GM12865 (cell line): ENCODE measurements around the gene ADARB2.

Source experiments
- DNase-seq: peaks from one replicate; pipeline ENCODE4 v3.0.0; 2010; ENCODE audit warnings: low read depth
- H3K4me3 ChIP-seq: 2 replicates; pipeline ENCODE4 v1.5.1; 2011; ENCODE audit warnings: mild to moderate bottlenecking, low read depth, low read length, control low read depth
- TF ChIP-seq, protein P1 (sequence below): IDR thresholded peaks from 2 replicates; pipeline ENCODE4 v1.5.1; 2011; ENCODE audit warnings: low read length, control low read depth, low read depth, inconsistent platforms; ENCODE audit not compliant: insufficient read depth; ENCODE audit errors: missing control alignments

ADARB2 gene

DNA sequence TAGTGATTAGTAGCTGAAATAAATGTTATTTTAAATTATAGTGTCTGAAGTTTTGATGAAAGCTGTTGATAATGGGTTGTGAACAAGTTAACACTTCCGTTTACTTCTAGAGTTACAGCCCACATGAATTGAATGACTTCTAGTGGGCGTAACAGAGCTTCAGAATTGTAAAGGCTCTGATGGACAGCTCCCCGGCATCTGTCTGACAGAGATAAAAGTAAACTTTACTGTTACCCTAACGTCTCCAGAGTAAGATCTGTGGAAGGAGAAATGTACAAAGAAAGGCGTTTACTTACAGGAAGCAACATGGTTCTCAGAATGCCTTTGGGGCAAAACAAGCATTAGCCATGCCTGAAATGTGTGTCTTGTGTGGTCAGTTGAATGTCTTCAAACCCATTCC lies 124.4 kb downstream of the ADARB2 start:
- TF ChIP-seq, protein P1, sequence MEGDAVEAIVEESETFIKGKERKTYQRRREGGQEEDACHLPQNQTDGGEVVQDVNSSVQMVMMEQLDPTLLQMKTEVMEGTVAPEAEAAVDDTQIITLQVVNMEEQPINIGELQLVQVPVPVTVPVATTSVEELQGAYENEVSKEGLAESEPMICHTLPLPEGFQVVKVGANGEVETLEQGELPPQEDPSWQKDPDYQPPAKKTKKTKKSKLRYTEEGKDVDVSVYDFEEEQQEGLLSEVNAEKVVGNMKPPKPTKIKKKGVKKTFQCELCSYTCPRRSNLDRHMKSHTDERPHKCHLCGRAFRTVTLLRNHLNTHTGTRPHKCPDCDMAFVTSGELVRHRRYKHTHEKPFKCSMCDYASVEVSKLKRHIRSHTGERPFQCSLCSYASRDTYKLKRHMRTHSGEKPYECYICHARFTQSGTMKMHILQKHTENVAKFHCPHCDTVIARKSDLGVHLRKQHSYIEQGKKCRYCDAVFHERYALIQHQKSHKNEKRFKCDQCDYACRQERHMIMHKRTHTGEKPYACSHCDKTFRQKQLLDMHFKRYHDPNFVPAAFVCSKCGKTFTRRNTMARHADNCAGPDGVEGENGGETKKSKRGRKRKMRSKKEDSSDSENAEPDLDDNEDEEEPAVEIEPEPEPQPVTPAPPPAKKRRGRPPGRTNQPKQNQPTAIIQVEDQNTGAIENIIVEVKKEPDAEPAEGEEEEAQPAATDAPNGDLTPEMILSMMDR = no peak
- DNase-seq = no peak
- H3K4me3 ChIP-seq = no peak overlapping the region

DNA sequence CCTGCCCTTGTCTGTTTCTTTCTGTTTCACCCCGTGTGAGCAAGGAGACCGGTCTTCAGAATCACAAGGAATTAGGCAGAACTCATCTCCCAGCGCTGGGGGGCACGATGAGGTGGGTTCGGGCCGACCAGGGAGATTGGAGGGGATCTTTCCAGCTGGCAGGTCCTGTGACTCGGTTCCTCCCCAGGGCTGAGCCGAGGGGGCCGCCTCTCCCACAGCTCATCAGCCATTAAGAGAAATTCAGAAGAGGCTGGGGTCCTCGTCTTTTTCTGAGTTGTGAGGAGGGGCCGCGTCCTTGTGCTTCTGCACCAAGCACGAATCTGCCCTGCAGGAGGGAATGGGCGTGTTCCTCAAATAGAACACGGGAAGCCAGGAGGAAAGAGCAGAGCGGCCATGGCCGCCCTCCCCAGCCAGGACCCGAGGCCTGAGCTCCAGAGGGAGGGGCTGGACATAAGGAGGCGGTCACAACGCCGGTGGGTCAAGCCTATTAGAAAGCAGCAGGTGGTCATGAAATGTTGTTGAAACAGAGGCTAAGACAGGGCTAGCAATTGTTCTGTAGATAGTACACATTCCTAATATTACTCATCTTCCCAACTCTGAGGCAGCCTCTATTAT lies 125.3 kb downstream of the ADARB2 start:
- H3K4me3 ChIP-seq = no peak overlapping the region
- no peak for DNase-seq
- TF ChIP-seq, protein P1 = no peak

GRCh38 chr10:1610986-1611770 lies 126.1 kb downstream of the ADARB2 start:
- TF ChIP-seq, protein P1 = no peak

GRCh38 chr10:1609648-1609970 lies 127.7 kb downstream of the ADARB2 start:
- TF ChIP-seq, protein P1 = no peak
- DNase-seq = no peak
- no peak overlapping the region for H3K4me3 ChIP-seq

More at GRCh38 chr10:1610986-1611770, 126.1 kb downstream of the ADARB2 start:
- H3K4me3 ChIP-seq = no peak overlapping the region
- DNase-seq = no peak

GRCh38 chr10:1608851-1609647 lies 128.3 kb downstream of the ADARB2 start:
- no peak for DNase-seq
- no peak overlapping the region for H3K4me3 ChIP-seq
- TF ChIP-seq, protein P1 = no peak

GRCh38 chr10:1608408-1608807 lies 128.9 kb downstream of the ADARB2 start:
- TF ChIP-seq, protein P1 = no peak
- DNase-seq = no peak
- H3K4me3 ChIP-seq = no peak overlapping the region
